Measurements from ENCODE around the gene PSIP1. TPM values are rescaled to one million over a fixed set of nuclear protein-coding genes. Genes with fewer than 3 reads are reported as not detected.

The PSIP1 gene
- total RNA-seq, 1 donor from 2014 or later = 27.7 TPM

DNA sequence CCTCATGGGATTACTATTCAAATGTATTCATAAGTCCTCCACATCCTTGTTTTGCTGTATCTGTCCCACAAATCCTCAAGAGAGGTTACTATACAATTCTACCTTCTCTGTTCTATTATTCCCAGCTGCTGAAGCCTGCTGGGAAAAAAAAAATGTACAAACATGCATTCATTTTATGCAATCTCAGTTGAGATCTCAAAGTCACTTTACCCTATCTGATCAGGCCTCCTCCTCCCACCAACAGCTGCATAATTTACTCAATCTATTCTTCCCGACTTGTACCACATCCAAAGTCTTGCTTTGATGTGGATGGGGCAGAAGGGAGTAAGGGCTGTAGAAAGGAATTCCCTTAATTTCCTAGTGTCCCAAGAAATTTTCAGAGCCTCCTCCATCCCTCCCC lies 28.6 kb downstream of the PSIP1 start:
- Histone ChIP-seq H3K4me3 (ENCODE audit: low read length in 3 of 3) (no peak overlapping the region), H3K36me3 (ENCODE audit: control insufficient read depth in 3 of 3, insufficient read depth in 3 of 3, low read length in 3 of 3) (peaks cover 0 to 2% (median 0%) of the 10 kb centered on the region in 3 donors), H3K27me3 (ENCODE audit: control insufficient read depth in 3 of 3, insufficient read depth in 3 of 3, low read length in 3 of 3) (no peaks in the 10 kb centered on the region), H3K9me3 (ENCODE audit: control insufficient read depth in 3 of 3, low read length in 3 of 3) (no peaks in the 10 kb centered on the region), H3K9ac (ENCODE audit: low read depth in 1 of 3, low read length in 3 of 3) (no peak overlapping the region), H3K4me1 (ENCODE audit: control insufficient read depth in 3 of 3, insufficient read depth in 3 of 3, low read length in 3 of 3) (no peaks in the 10 kb centered on the region), H3K27ac (ENCODE audit: low read depth, low read length) (no peak overlapping the region)

DNA sequence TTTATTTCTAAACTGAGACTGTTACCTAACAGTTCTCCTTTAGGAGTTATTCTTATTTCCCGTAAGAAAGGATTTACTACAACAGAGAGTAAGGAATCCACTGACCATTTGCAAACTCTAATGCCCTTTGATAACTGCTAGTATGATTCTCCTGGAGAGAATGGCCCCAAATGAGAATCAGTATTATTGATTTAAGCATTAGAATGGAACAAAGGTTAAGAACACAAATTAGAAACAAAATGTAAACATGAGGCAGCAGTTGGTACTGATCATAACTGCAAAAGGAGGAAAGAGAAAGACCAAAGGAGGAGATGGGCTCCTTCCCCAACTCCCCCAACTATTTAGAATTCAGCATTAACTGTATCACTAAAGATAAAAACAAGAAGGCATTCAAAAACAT lies 30.7 kb downstream of the PSIP1 start:
- Histone ChIP-seq H3K4me1 (ENCODE audit: control insufficient read depth in 3 of 3, insufficient read depth in 3 of 3, low read length in 3 of 3) (no peaks in the 10 kb centered on the region), H3K27ac (ENCODE audit: low read depth, low read length) (no peak overlapping the region), H3K36me3 (ENCODE audit: control insufficient read depth in 3 of 3, insufficient read depth in 3 of 3, low read length in 3 of 3) (peaks cover 0 to 6% (median 4%) of the 10 kb centered on the region in 3 donors), H3K9ac (ENCODE audit: low read depth in 1 of 3, low read length in 3 of 3) (no peak overlapping the region), H3K9me3 (ENCODE audit: control insufficient read depth in 3 of 3, low read length in 3 of 3) (no peaks in the 10 kb centered on the region), H3K4me3 (ENCODE audit: low read length in 3 of 3) (no peak overlapping the region), H3K27me3 (ENCODE audit: control insufficient read depth in 3 of 3, insufficient read depth in 3 of 3, low read length in 3 of 3) (no peaks in the 10 kb centered on the region)

DNA sequence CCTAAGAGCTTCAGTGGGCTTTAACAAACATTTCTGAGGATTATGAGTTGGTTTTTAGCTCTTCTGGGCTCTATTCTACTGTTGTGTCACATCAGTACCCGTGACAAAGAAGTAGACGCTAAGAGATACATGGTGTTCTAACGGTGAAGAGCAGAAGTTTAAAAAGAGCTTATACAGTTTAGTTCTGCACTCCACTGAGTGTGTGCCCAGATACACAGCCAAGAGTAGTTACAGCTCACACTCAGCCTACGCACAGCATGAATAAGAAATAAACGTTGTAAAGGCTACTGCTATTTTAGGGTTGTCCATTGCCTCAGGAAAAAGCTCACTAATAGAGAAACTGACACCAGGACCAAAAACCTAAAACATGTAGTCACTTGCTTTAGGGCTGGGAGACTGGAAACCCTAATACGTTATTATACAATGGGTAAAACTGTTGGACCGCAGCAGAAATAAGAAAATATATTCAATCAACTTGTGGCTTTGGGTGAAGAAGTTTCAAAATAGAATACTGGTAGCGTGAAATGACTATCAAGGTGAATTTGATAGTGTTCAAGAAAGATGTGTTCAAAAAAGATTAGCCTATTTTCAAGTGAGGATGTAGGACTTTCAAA lies 34.7 kb downstream of the PSIP1 start:
- no peaks in the 10 kb centered on the region for H3K27me3 ChIP-seq (ENCODE audit: control insufficient read depth in 3 of 3, insufficient read depth in 3 of 3, low read length in 3 of 3)
- H3K27ac ChIP-seq (ENCODE audit: low read depth, low read length) = no peak overlapping the region
- no peaks in the 10 kb centered on the region for H3K4me1 ChIP-seq (ENCODE audit: control insufficient read depth in 3 of 3, insufficient read depth in 3 of 3, low read length in 3 of 3)
- H3K9me3 ChIP-seq (ENCODE audit: control insufficient read depth in 3 of 3, low read length in 3 of 3) = no peaks in the 10 kb centered on the region
- H3K36me3 ChIP-seq (ENCODE audit: control insufficient read depth in 3 of 3, insufficient read depth in 3 of 3, low read length in 3 of 3) = peaks cover 4 to 6% (median 5%) of the 10 kb centered on the region in 3 donors
- no peak overlapping the region for H3K9ac ChIP-seq (ENCODE audit: low read depth in 1 of 3, low read length in 3 of 3)
- H3K4me3 ChIP-seq (ENCODE audit: low read length in 3 of 3) = no peak overlapping the region

DNA sequence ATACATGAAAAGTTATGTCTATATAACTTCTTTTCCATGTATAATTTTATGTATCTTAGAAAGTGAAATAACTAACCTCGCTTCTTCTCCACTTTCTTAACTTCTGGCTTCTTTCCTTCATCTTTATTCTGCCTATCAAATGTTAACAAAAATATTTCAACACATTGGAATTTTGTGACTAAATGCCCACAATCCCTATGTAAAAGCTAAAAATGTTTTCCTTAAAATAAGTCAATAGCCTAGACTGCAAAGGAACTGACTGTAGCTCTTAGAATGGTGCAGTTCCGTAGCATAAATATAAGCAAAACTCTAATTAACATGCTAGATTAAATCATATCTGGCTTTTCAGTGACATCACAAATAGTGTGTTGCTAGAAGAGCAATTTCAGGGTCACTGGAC lies 40.9 kb downstream of the PSIP1 start:
- Histone ChIP-seq H3K4me1 (ENCODE audit: control insufficient read depth in 3 of 3, insufficient read depth in 3 of 3, low read length in 3 of 3) (no peaks in the 10 kb centered on the region), H3K27me3 (ENCODE audit: control insufficient read depth in 3 of 3, insufficient read depth in 3 of 3, low read length in 3 of 3) (no peaks in the 10 kb centered on the region), H3K9me3 (ENCODE audit: control insufficient read depth in 3 of 3, low read length in 3 of 3) (no peaks in the 10 kb centered on the region), H3K27ac (ENCODE audit: low read depth, low read length) (no peak overlapping the region), H3K4me3 (ENCODE audit: low read length in 3 of 3) (no peak overlapping the region), H3K9ac (ENCODE audit: low read depth in 1 of 3, low read length in 3 of 3) (no peak overlapping the region), H3K36me3 (ENCODE audit: control insufficient read depth in 3 of 3, insufficient read depth in 3 of 3, low read length in 3 of 3) (peaks cover 15 to 18% (median 15%) of the 10 kb centered on the region in 3 donors)

DNA sequence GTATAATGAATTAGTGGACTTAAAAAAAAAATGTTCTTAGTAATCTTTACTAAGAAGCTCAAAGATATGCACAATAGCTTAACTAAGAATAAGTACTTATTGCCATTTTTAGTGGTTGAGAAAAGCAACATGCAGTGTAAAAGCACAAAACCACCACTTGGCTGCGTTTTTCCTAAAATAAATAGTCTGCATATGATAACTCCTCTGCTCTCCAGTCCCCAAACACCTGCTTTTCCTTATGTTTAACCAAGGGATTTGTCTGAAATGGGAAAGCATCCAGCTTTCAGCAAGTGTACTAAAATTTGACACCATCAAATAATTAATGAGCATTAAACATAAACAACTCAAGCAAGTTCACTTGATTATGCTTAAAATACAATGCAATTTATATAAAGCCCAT lies 41.4 kb downstream of the PSIP1 start:
- H3K9me3 ChIP-seq (ENCODE audit: control insufficient read depth in 3 of 3, low read length in 3 of 3) = no peaks in the 10 kb centered on the region
- H3K4me3 ChIP-seq (ENCODE audit: low read length in 3 of 3) = no peak overlapping the region
- H3K9ac ChIP-seq (ENCODE audit: low read depth in 1 of 3, low read length in 3 of 3) = no peak overlapping the region
- peaks cover 15 to 18% (median 15%) of the 10 kb centered on the region in 3 donors for H3K36me3 ChIP-seq (ENCODE audit: control insufficient read depth in 3 of 3, insufficient read depth in 3 of 3, low read length in 3 of 3)
- no peak overlapping the region for H3K27ac ChIP-seq (ENCODE audit: low read depth, low read length)
- H3K4me1 ChIP-seq (ENCODE audit: control insufficient read depth in 3 of 3, insufficient read depth in 3 of 3, low read length in 3 of 3) = no peaks in the 10 kb centered on the region
- no peaks in the 10 kb centered on the region for H3K27me3 ChIP-seq (ENCODE audit: control insufficient read depth in 3 of 3, insufficient read depth in 3 of 3, low read length in 3 of 3)

DNA sequence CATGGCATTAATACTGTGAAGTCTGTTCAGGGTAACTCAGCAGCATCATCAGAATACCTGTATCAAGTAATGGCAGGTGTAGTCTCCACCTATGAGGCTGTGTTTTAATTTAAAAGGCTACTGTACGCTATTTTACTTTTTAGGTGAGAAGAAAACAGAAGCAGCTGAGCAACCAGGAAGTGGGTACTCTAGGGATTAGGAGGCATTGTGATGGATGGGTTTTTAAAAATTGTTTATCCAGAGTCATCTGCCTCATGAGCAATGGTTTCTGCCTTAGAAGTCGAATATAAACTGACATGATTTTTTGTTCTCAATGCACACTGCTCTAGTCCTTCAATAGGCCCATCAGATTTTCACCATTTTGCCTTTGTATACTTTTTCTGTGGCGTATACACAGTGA lies 42.6 kb downstream of the PSIP1 start:
- peaks cover 15 to 18% (median 17%) of the 10 kb centered on the region in 3 donors for H3K36me3 ChIP-seq (ENCODE audit: control insufficient read depth in 3 of 3, insufficient read depth in 3 of 3, low read length in 3 of 3)

DNA sequence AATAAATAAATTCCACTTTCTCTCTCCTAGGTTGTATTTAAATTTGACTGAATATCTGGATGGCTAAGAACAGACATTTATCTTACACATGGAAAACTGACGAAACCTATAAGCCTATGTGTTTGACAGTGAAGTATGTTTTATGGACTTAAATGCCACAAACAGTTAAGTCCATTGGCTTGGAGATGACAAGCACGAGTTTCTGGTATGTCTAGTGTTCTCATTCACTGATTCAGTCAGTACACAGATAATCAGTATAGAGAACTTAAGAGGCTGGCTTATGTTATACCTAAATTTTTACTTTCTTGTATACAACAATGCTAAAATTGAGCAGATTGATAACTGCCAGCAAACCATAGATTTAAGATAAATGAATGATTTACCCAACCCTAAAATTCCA lies 49.2 kb downstream of the PSIP1 start:
- no peak overlapping the region for H3K27ac ChIP-seq (ENCODE audit: low read depth, low read length)
- peaks cover 24 to 41% (median 34%) of the 10 kb centered on the region in 3 donors for H3K36me3 ChIP-seq (ENCODE audit: control insufficient read depth in 3 of 3, insufficient read depth in 3 of 3, low read length in 3 of 3)
- H3K4me3 ChIP-seq (ENCODE audit: low read length in 3 of 3) = no peak overlapping the region
- H3K9me3 ChIP-seq (ENCODE audit: control insufficient read depth in 3 of 3, low read length in 3 of 3) = no peaks in the 10 kb centered on the region
- no peak overlapping the region for H3K9ac ChIP-seq (ENCODE audit: low read depth in 1 of 3, low read length in 3 of 3)
- no peaks in the 10 kb centered on the region for H3K4me1 ChIP-seq (ENCODE audit: control insufficient read depth in 3 of 3, insufficient read depth in 3 of 3, low read length in 3 of 3)
- no peaks in the 10 kb centered on the region for H3K27me3 ChIP-seq (ENCODE audit: control insufficient read depth in 3 of 3, insufficient read depth in 3 of 3, low read length in 3 of 3)

More for the DNA sequence above, 42.6 kb downstream of the PSIP1 start:
- Histone ChIP-seq H3K9me3 (ENCODE audit: control insufficient read depth in 3 of 3, low read length in 3 of 3) (no peaks in the 10 kb centered on the region), H3K4me3 (ENCODE audit: low read length in 3 of 3) (no peak overlapping the region), H3K27me3 (ENCODE audit: control insufficient read depth in 3 of 3, insufficient read depth in 3 of 3, low read length in 3 of 3) (no peaks in the 10 kb centered on the region), H3K27ac (ENCODE audit: low read depth, low read length) (no peak overlapping the region), H3K4me1 (ENCODE audit: control insufficient read depth in 3 of 3, insufficient read depth in 3 of 3, low read length in 3 of 3) (no peaks in the 10 kb centered on the region), H3K9ac (ENCODE audit: low read depth in 1 of 3, low read length in 3 of 3) (no peak overlapping the region)

DNA sequence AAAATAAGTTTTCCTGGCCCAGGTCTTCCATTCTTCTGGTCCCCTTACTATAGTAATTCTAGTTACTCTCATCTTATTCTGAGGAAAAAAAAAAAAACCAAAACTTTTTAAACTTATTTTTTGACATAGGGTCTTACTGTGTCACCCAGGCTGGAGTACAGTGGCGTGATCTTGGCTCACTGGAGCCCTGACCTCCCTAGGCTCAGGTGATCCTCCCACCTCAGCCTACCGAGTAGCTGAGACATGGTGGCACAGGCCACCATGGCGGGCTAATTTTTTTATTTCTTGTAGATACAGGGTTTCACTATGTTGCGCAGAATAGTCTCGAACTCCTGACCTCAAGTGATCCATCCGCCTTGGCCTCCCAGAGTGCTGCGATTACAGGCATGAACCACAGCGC lies 49.7 kb downstream of the PSIP1 start:
- Histone ChIP-seq H3K9ac (ENCODE audit: low read depth in 1 of 3, low read length in 3 of 3) (no peak overlapping the region), H3K4me1 (ENCODE audit: control insufficient read depth in 3 of 3, insufficient read depth in 3 of 3, low read length in 3 of 3) (no peaks in the 10 kb centered on the region), H3K9me3 (ENCODE audit: control insufficient read depth in 3 of 3, low read length in 3 of 3) (no peaks in the 10 kb centered on the region), H3K27ac (ENCODE audit: low read depth, low read length) (no peak overlapping the region), H3K4me3 (ENCODE audit: low read length in 3 of 3) (no peak overlapping the region), H3K36me3 (ENCODE audit: control insufficient read depth in 3 of 3, insufficient read depth in 3 of 3, low read length in 3 of 3) (peaks cover 22 to 40% (median 33%) of the 10 kb centered on the region in 3 donors), H3K27me3 (ENCODE audit: control insufficient read depth in 3 of 3, insufficient read depth in 3 of 3, low read length in 3 of 3) (no peaks in the 10 kb centered on the region)

DNA sequence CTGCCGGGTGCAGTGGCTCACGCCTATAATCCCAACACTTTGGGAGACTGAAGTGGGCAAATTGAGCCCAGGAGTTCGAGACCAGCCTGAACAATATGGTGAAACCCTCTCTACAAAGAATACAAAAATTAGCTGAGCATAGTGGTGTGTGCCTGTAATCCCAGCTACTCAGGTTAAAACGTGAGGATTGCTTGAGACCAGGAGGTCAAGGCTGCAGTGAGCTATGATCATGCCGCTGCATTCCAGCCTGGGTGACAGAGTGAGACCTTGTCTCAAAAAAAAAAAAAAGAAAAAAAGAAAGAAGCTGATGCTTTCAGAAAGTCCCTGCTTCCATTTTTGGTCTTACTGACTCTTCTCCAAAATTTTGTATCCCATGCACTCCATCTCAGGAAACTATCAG lies 56.8 kb downstream of the PSIP1 start:
- no peaks in the 10 kb centered on the region for H3K27me3 ChIP-seq (ENCODE audit: control insufficient read depth in 3 of 3, insufficient read depth in 3 of 3, low read length in 3 of 3)
- no peaks in the 10 kb centered on the region for H3K9me3 ChIP-seq (ENCODE audit: control insufficient read depth in 3 of 3, low read length in 3 of 3)
- no peak overlapping the region for H3K9ac ChIP-seq (ENCODE audit: low read depth in 1 of 3, low read length in 3 of 3)
- peaks cover 3 to 42% (median 25%) of the 10 kb centered on the region in 3 donors for H3K36me3 ChIP-seq (ENCODE audit: control insufficient read depth in 3 of 3, insufficient read depth in 3 of 3, low read length in 3 of 3)
- H3K4me1 ChIP-seq (ENCODE audit: control insufficient read depth in 3 of 3, insufficient read depth in 3 of 3, low read length in 3 of 3) = no peaks in the 10 kb centered on the region
- no peak overlapping the region for H3K4me3 ChIP-seq (ENCODE audit: low read length in 3 of 3)
- H3K27ac ChIP-seq (ENCODE audit: low read depth, low read length) = no peak overlapping the region

DNA sequence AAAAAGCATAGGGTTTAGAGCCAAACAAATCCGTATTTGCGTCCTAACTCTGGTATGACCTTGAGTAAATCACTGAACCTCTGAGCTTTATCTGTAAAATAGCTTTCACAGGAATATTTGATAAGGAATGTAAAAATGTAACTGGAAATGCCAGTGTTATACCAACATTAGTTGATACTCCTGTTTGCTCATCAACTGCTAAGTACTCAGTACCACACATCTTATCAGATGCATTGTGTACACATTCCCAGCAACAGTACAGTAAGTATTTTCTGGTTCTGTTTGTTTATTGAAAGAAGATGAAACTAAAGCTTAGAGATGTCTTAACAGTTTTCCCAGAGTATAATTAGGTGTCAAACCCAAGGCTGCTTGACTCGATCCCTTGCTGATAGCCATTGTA lies 66.6 kb downstream of the PSIP1 start:
- Histone ChIP-seq H3K4me3 (ENCODE audit: low read length in 3 of 3) (no peak overlapping the region), H3K4me1 (ENCODE audit: control insufficient read depth in 3 of 3, insufficient read depth in 3 of 3, low read length in 3 of 3) (no peaks in the 10 kb centered on the region), H3K27me3 (ENCODE audit: control insufficient read depth in 3 of 3, insufficient read depth in 3 of 3, low read length in 3 of 3) (no peaks in the 10 kb centered on the region), H3K27ac (ENCODE audit: low read depth, low read length) (no peak overlapping the region), H3K36me3 (ENCODE audit: control insufficient read depth in 3 of 3, insufficient read depth in 3 of 3, low read length in 3 of 3) (peaks cover 24 to 47% (median 43%) of the 10 kb centered on the region in 3 donors), H3K9me3 (ENCODE audit: control insufficient read depth in 3 of 3, low read length in 3 of 3) (no peaks in the 10 kb centered on the region), H3K9ac (ENCODE audit: low read depth in 1 of 3, low read length in 3 of 3) (no peak overlapping the region)

Data from skeletal muscle tissue (tissue), 4 donors.